NCI-H2171 (cell line): Measurements from ENCODE around the gene SRRT.

Experiments used
- DNase-seq: peaks from one replicate; lab custom pipeline; 2025; lab: John Stamatoyannopoulos, UW

The SRRT gene

GRCh38 chr7:100879685-100880261 lies 4.9 kb downstream of the SRRT start:
- DNase-seq = no peak

- no peak for DNase-seq
These were observed 5.7 kb downstream of the SRRT start for GRCh38 chr7:100880645-100881044.

GRCh38 chr7:100881136-100881535 lies 6.2 kb downstream of the SRRT start:
- DNase-seq = no peak

- DNase-seq = no peak
These were observed 7.3 kb downstream of the SRRT start for GRCh38 chr7:100882201-100882600.

- no peak for DNase-seq
These were observed 8.1 kb downstream of the SRRT start for GRCh38 chr7:100882785-100883526.

GRCh38 chr7:100884736-100885439 lies 10.0 kb downstream of the SRRT start:
- DNase-seq = no peak

- no peak for DNase-seq
These were observed 10.7 kb downstream of the SRRT start for GRCh38 chr7:100885440-100886141.

GRCh38 chr7:100886142-100886935 lies 11.4 kb downstream of the SRRT start:
- no peak for DNase-seq

GRCh38 chr7:100886936-100887515 lies 12.1 kb downstream of the SRRT start:
- no peak for DNase-seq

GRCh38 chr7:100887516-100888290 lies 12.8 kb downstream of the SRRT start:
- DNase-seq = no peak

- DNase-seq = no peak
These were observed 13.5 kb downstream of the SRRT start for GRCh38 chr7:100888291-100888987.

GRCh38 chr7:100888988-100889750 lies 14.3 kb downstream of the SRRT start, which contains the start of gene UFSP1:
TSS of gene UFSP1 (minus strand) at chr7:100889715. CDS start at chr7:100889271, 444 bp downstream.
- no peak for DNase-seq

- DNase-seq = no peak
These were observed 16.0 kb downstream of the SRRT start for GRCh38 chr7:100890653-100891567.

- DNase-seq = no peak
These were observed 16.8 kb downstream of the SRRT start for GRCh38 chr7:100891568-100892247.

GRCh38 chr7:100892364-100893317 lies 17.7 kb downstream of the SRRT start:
- no peak for DNase-seq

GRCh38 chr7:100893318-100893895 lies 18.5 kb downstream of the SRRT start:
- DNase-seq = no peak
